ENCODE results near the gene FGFRL1. TPM values are rescaled to one million over a fixed set of nuclear protein-coding genes. Genes with fewer than 3 reads are reported as not detected.
A peak's percentile ranks its signal among the peaks of the same experiment; 100 is the strongest.

Gene FGFRL1
- total RNA-seq, 1 experiment from 2014 or later: 26.1 TPM

GRCh38 chr4:1041936-1042330 is 30.5 kb downstream of the FGFRL1 start:
- no peak overlapping the region for H2BK15ac ChIP-seq (ENCODE audit: low read depth, low read length)
- H4K91ac ChIP-seq (ENCODE audit: insufficient read length, low read depth, low read length): no peak overlapping the region
- H2BK20ac ChIP-seq (ENCODE audit: low read depth, low read length, poor library complexity, severe bottlenecking): no peak overlapping the region
- TF ChIP-seq CTCF (conservative IDR thresholded peaks at IDR 0.05): no peak
- no peak overlapping the region for H2BK120ac ChIP-seq (ENCODE audit: low read depth, low read length, poor library complexity, severe bottlenecking)
- no peaks in the 10 kb centered on the region; the same call in 1 of the 2 replicates for H3K27me3 ChIP-seq (ENCODE audit: insufficient read depth, low read length)
- peaks cover 14% of the 10 kb centered on the region for H3K27me3 Mint-ChIP-seq (ENCODE audit: low read depth)
- H2BK5ac ChIP-seq (ENCODE audit: insufficient read length, low read length): no peak overlapping the region
- no peak overlapping the region for H3K9ac ChIP-seq (ENCODE audit: extremely low read depth, insufficient read length, low read length)
- peak overlapping the region in 1 of 3 experiments; percentile 41; a peak in 2 of 7 replicates for H3K27ac Mint-ChIP-seq
- H3K9me3 Mint-ChIP-seq: no peaks in the 10 kb centered on the region; a peak in 3 of 5 replicates
- peaks cover 6 to 24% of the 10 kb centered on the region in 2 experiments for H3K4me1 Mint-ChIP-seq
- no peak overlapping the region for H3K18ac ChIP-seq (ENCODE audit: insufficient read length, low read depth, low read length)
- H2BK12ac ChIP-seq (ENCODE audit: insufficient read length, low read depth, low read length): no peak overlapping the region
- peak overlapping the region in 1 of 2 experiments; percentile 38; a peak in 1 of 5 replicates for H3K4me3 Mint-ChIP-seq
- H4K8ac ChIP-seq (replicated peaks; ENCODE audit: insufficient read length, low read depth, low read length): no peak overlapping the region
- H3K23ac ChIP-seq (ENCODE audit: insufficient read length, low read depth, low read length): no peak overlapping the region
- no peaks in the 10 kb centered on the region for H3K79me1 ChIP-seq (ENCODE audit: insufficient read depth, low read depth, low read length, poor library complexity, severe bottlenecking)
- no peak overlapping the region for H3K4ac ChIP-seq (ENCODE audit: low read depth, low read length)
- no peak overlapping the region for H2AFZ ChIP-seq (ENCODE audit: low read length)
- no peaks in the 10 kb centered on the region; the same call in 1 of the 2 replicates for H3K4me1 ChIP-seq (ENCODE audit: insufficient read depth, low read length)
- H3K4me2 ChIP-seq (ENCODE audit: insufficient read depth, insufficient read length, low read length): no peak overlapping the region
- no peak overlapping the region for H3K56ac ChIP-seq (ENCODE audit: insufficient read length, low read depth, low read length)
- H3K36me3 Mint-ChIP-seq (ENCODE audit: insufficient read depth in 1 of 3, low read depth in 3 of 3): peaks cover 0 to 2% (median 0%) of the 10 kb centered on the region in 3 experiments; a peak in 2 of 7 replicates
- H3K14ac ChIP-seq (ENCODE audit: insufficient read depth, low read length): no peak overlapping the region
- H3T11ph ChIP-seq (ENCODE audit: low read length): no peak overlapping the region
- no peak for DNase-seq
- H3K9me3 ChIP-seq (ENCODE audit: control insufficient read depth, low read depth, low read length): no peaks in the 10 kb centered on the region
- H3K79me2 ChIP-seq (ENCODE audit: insufficient read depth, low read length): no peaks in the 10 kb centered on the region
- no peaks in the 10 kb centered on the region for H4K20me1 ChIP-seq (ENCODE audit: control insufficient read depth, insufficient read depth, insufficient read length)
- no peak overlapping the region for H4K5ac ChIP-seq (ENCODE audit: insufficient read length, low read depth, low read length)
- H3K27ac ChIP-seq (ENCODE audit: insufficient read length, low read depth, low read length): no peak overlapping the region
- H2AK5ac ChIP-seq (ENCODE audit: insufficient read length, low read length): no peak overlapping the region
- WGBS (ENCODE audit: extremely low coverage, insufficient read length, low lambda C conversion rate): no CpG with 5 or more reads among the region's 8 CpGs
- H3K23me2 ChIP-seq (ENCODE audit: insufficient read length, low read depth, low read length, poor library complexity, severe bottlenecking): peaks cover 4% of the 10 kb centered on the region

Measured in H9 (cell line).